ENCODE results near the gene MAP6.
"Not testable (repeated sequence)": the region's sequence is repeated elsewhere in the genome, so short reads cannot be mapped to it uniquely, and the experiment has no call there.

MAP6 gene

GRCh38 chr11:75586395-75586794 is 82.4 kb downstream of the MAP6 start:
- H3K4me1 ChIP-seq (ENCODE audit: control insufficient read depth in 1 of 2, insufficient read depth in 2 of 2, low read length in 2 of 2): peaks cover 17 to 18% of the 10 kb centered on the region in 2 donors
- no peak overlapping the region for H3K27ac ChIP-seq (ENCODE audit: low read depth, low read length)
- H3K9ac ChIP-seq (ENCODE audit: low read depth in 1 of 2, low read length in 2 of 2): no peak overlapping the region
- H3K4me3 ChIP-seq (ENCODE audit: low read depth in 1 of 2, low read length in 2 of 2): no peak overlapping the region
- no peaks in the 10 kb centered on the region for H3K9me3 ChIP-seq (ENCODE audit: control insufficient read depth in 1 of 2, low read length in 2 of 2)
- peaks cover 0 to 4% of the 10 kb centered on the region in 2 donors for H3K27me3 ChIP-seq (ENCODE audit: control insufficient read depth in 1 of 2, insufficient read depth in 2 of 2, low read length in 2 of 2)
- no peaks in the 10 kb centered on the region for H3K36me3 ChIP-seq (ENCODE audit: control insufficient read depth in 1 of 2, insufficient read depth in 2 of 2, low read length in 2 of 2)

- no peaks in the 10 kb centered on the region for H3K36me3 ChIP-seq (ENCODE audit: control insufficient read depth in 1 of 2, insufficient read depth in 2 of 2, low read length in 2 of 2)
- H3K27ac ChIP-seq (ENCODE audit: low read depth, low read length): no peak overlapping the region
- no peaks in the 10 kb centered on the region for H3K9me3 ChIP-seq (ENCODE audit: control insufficient read depth in 1 of 2, low read length in 2 of 2)
- H3K4me1 ChIP-seq (ENCODE audit: control insufficient read depth in 1 of 2, insufficient read depth in 2 of 2, low read length in 2 of 2): peaks cover 17 to 18% of the 10 kb centered on the region in 2 donors
- no peak overlapping the region for H3K9ac ChIP-seq (ENCODE audit: low read depth in 1 of 2, low read length in 2 of 2)
- H3K27me3 ChIP-seq (ENCODE audit: control insufficient read depth in 1 of 2, insufficient read depth in 2 of 2, low read length in 2 of 2): peaks cover 0 to 4% of the 10 kb centered on the region in 2 donors
- no peak overlapping the region for H3K4me3 ChIP-seq (ENCODE audit: low read depth in 1 of 2, low read length in 2 of 2)
Observed at GRCh38 chr11:75585293-75585670, 83.6 kb downstream of the MAP6 start.

GRCh38 chr11:75584659-75585292 is 84.1 kb downstream of the MAP6 start:
- H3K9me3 ChIP-seq (ENCODE audit: control insufficient read depth in 1 of 2, low read length in 2 of 2); H3K9ac ChIP-seq (ENCODE audit: low read depth in 1 of 2, low read length in 2 of 2); H3K36me3 ChIP-seq (ENCODE audit: control insufficient read depth in 1 of 2, insufficient read depth in 2 of 2, low read length in 2 of 2); H3K27ac ChIP-seq (ENCODE audit: low read depth, low read length); H3K27me3 ChIP-seq (ENCODE audit: control insufficient read depth in 1 of 2, insufficient read depth in 2 of 2, low read length in 2 of 2); H3K4me3 ChIP-seq (ENCODE audit: low read depth in 1 of 2, low read length in 2 of 2): not testable (repeated sequence)
- H3K4me1 ChIP-seq (ENCODE audit: control insufficient read depth in 1 of 2, insufficient read depth in 2 of 2, low read length in 2 of 2): peaks cover 17 to 18% of the 10 kb centered on the region in 2 donors

- peaks cover 0 to 4% of the 10 kb centered on the region in 2 donors for H3K27me3 ChIP-seq (ENCODE audit: control insufficient read depth in 1 of 2, insufficient read depth in 2 of 2, low read length in 2 of 2)
- H3K9ac ChIP-seq (ENCODE audit: low read depth in 1 of 2, low read length in 2 of 2): peak overlapping the region; percentile 59 to 76
- H3K4me1 ChIP-seq (ENCODE audit: control insufficient read depth in 1 of 2, insufficient read depth in 2 of 2, low read length in 2 of 2): peaks cover 14% of the 10 kb centered on the region in 2 donors
- H3K36me3 ChIP-seq (ENCODE audit: control insufficient read depth in 1 of 2, insufficient read depth in 2 of 2, low read length in 2 of 2): no peaks in the 10 kb centered on the region
- H3K27ac ChIP-seq (ENCODE audit: low read depth, low read length): peak overlapping the region; percentile 89
- H3K4me3 ChIP-seq (ENCODE audit: low read depth in 1 of 2, low read length in 2 of 2): peak overlapping the region; percentile 71 to 90
- H3K9me3 ChIP-seq (ENCODE audit: control insufficient read depth in 1 of 2, low read length in 2 of 2): no peaks in the 10 kb centered on the region
Observed at GRCh38 chr11:75583718-75584658, 84.8 kb downstream of the MAP6 start.

- peak overlapping the region; percentile 59 to 76 for H3K9ac ChIP-seq (ENCODE audit: low read depth in 1 of 2, low read length in 2 of 2)
- H3K27ac ChIP-seq (ENCODE audit: low read depth, low read length): peak overlapping the region; percentile 89
- peak overlapping the region; percentile 71 to 90 for H3K4me3 ChIP-seq (ENCODE audit: low read depth in 1 of 2, low read length in 2 of 2)
- H3K27me3 ChIP-seq (ENCODE audit: control insufficient read depth in 1 of 2, insufficient read depth in 2 of 2, low read length in 2 of 2): peaks cover 0 to 4% of the 10 kb centered on the region in 2 donors
- peaks cover 6 to 8% of the 10 kb centered on the region in 2 donors for H3K4me1 ChIP-seq (ENCODE audit: control insufficient read depth in 1 of 2, insufficient read depth in 2 of 2, low read length in 2 of 2)
- no peaks in the 10 kb centered on the region for H3K36me3 ChIP-seq (ENCODE audit: control insufficient read depth in 1 of 2, insufficient read depth in 2 of 2, low read length in 2 of 2)
- H3K9me3 ChIP-seq (ENCODE audit: control insufficient read depth in 1 of 2, low read length in 2 of 2): no peaks in the 10 kb centered on the region
Observed at GRCh38 chr11:75582895-75583717, 85.7 kb downstream of the MAP6 start.

GRCh38 chr11:75582506-75582894 is 86.3 kb downstream of the MAP6 start:
- Histone ChIP-seq H3K27me3 (ENCODE audit: control insufficient read depth in 1 of 2, insufficient read depth in 2 of 2, low read length in 2 of 2) (peaks cover 0 to 4% of the 10 kb centered on the region in 2 donors), H3K36me3 (ENCODE audit: control insufficient read depth in 1 of 2, insufficient read depth in 2 of 2, low read length in 2 of 2) (no peaks in the 10 kb centered on the region), H3K27ac (ENCODE audit: low read depth, low read length) (peak overlapping the region; percentile 89), H3K4me3 (ENCODE audit: low read depth in 1 of 2, low read length in 2 of 2) (peak overlapping the region; percentile 71 to 90), H3K9ac (ENCODE audit: low read depth in 1 of 2, low read length in 2 of 2) (peak overlapping the region; percentile 59 to 76), H3K4me1 (ENCODE audit: control insufficient read depth in 1 of 2, insufficient read depth in 2 of 2, low read length in 2 of 2) (peaks cover 6 to 8% of the 10 kb centered on the region in 2 donors), H3K9me3 (ENCODE audit: control insufficient read depth in 1 of 2, low read length in 2 of 2) (no peaks in the 10 kb centered on the region)

- no peak overlapping the region for H3K27ac ChIP-seq (ENCODE audit: low read depth, low read length)
- H3K4me3 ChIP-seq (ENCODE audit: low read depth in 1 of 2, low read length in 2 of 2): no peak overlapping the region
- H3K9me3 ChIP-seq (ENCODE audit: control insufficient read depth in 1 of 2, low read length in 2 of 2): no peaks in the 10 kb centered on the region
- H3K27me3 ChIP-seq (ENCODE audit: control insufficient read depth in 1 of 2, insufficient read depth in 2 of 2, low read length in 2 of 2): peaks cover 0 to 4% of the 10 kb centered on the region in 2 donors
- no peaks in the 10 kb centered on the region for H3K36me3 ChIP-seq (ENCODE audit: control insufficient read depth in 1 of 2, insufficient read depth in 2 of 2, low read length in 2 of 2)
- H3K4me1 ChIP-seq (ENCODE audit: control insufficient read depth in 1 of 2, insufficient read depth in 2 of 2, low read length in 2 of 2): peaks cover 15% of the 10 kb centered on the region in 2 donors
- H3K9ac ChIP-seq (ENCODE audit: low read depth in 1 of 2, low read length in 2 of 2): no peak overlapping the region
Observed at GRCh38 chr11:75579841-75580240, 89.0 kb downstream of the MAP6 start.

GRCh38 chr11:75578977-75579376 is 89.9 kb downstream of the MAP6 start:
- no peak overlapping the region for H3K4me3 ChIP-seq (ENCODE audit: low read depth in 1 of 2, low read length in 2 of 2)
- H3K36me3 ChIP-seq (ENCODE audit: control insufficient read depth in 1 of 2, insufficient read depth in 2 of 2, low read length in 2 of 2): peaks cover 0 to 1% of the 10 kb centered on the region in 2 donors
- no peaks in the 10 kb centered on the region for H3K9me3 ChIP-seq (ENCODE audit: control insufficient read depth in 1 of 2, low read length in 2 of 2)
- H3K9ac ChIP-seq (ENCODE audit: low read depth in 1 of 2, low read length in 2 of 2): no peak overlapping the region
- peaks cover 15% of the 10 kb centered on the region in 2 donors for H3K4me1 ChIP-seq (ENCODE audit: control insufficient read depth in 1 of 2, insufficient read depth in 2 of 2, low read length in 2 of 2)
- H3K27me3 ChIP-seq (ENCODE audit: control insufficient read depth in 1 of 2, insufficient read depth in 2 of 2, low read length in 2 of 2): peaks cover 0 to 4% of the 10 kb centered on the region in 2 donors
- H3K27ac ChIP-seq (ENCODE audit: low read depth, low read length): no peak overlapping the region

GRCh38 chr11:75577207-75577606 is 91.6 kb downstream of the MAP6 start:
- H3K4me3 ChIP-seq (ENCODE audit: low read depth in 1 of 2, low read length in 2 of 2): no peak overlapping the region
- peaks cover 7 to 9% of the 10 kb centered on the region in 2 donors for H3K4me1 ChIP-seq (ENCODE audit: control insufficient read depth in 1 of 2, insufficient read depth in 2 of 2, low read length in 2 of 2)
- H3K27me3 ChIP-seq (ENCODE audit: control insufficient read depth in 1 of 2, insufficient read depth in 2 of 2, low read length in 2 of 2): no peaks in the 10 kb centered on the region
- no peak overlapping the region for H3K27ac ChIP-seq (ENCODE audit: low read depth, low read length)
- peaks cover 5 to 19% of the 10 kb centered on the region in 2 donors for H3K36me3 ChIP-seq (ENCODE audit: control insufficient read depth in 1 of 2, insufficient read depth in 2 of 2, low read length in 2 of 2)
- H3K9me3 ChIP-seq (ENCODE audit: control insufficient read depth in 1 of 2, low read length in 2 of 2): no peaks in the 10 kb centered on the region
- H3K9ac ChIP-seq (ENCODE audit: low read depth in 1 of 2, low read length in 2 of 2): no peak overlapping the region
